ENCODE results near the gene PITX1.
A peak's percentile ranks its signal among the peaks of the same experiment; 100 is the strongest.

The PITX1 gene

DNA sequence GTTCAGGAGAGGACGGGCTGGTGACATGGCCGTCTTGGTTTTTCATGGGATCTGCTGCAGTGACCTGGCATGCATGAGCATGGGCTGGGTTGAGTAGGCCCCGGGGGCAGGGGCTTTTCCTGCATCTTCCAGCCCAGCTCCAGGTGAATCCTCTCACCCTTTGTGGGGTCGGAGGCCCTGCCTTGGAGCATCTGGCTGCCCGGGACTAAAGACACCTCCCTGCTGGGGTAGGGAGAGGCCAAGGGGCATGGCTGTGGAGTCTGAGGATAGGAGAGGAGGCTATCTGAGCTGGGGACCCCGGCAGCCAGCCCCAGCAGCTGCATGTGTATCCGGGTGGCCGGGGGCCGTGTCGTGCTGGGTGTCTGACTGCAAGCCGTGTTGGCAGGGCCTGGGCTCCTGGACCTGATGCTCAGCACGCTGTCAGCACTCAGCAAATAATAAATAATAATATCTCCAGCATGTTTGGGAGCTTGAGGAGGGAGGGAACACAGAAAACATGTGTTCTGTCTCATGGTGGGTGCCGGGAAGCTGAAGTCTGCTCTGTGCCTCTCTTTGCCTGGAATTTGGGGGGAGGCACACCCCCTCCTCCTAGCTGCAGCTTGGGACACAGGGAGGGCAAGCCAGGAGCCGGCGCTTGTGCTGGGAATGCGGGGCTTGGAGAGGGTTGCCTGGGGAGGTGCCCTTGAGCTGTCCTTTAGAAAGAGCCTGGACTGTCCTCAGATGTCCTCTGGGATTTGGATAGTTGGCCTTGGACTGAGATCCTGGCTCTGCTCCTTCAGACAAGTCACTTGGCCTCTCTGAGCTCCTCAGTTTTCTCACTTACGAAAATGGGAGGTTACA lies 28.4 kb upstream of the PITX1 start:
- DNase-seq (ENCODE audit: low read depth), result no peak

DNA sequence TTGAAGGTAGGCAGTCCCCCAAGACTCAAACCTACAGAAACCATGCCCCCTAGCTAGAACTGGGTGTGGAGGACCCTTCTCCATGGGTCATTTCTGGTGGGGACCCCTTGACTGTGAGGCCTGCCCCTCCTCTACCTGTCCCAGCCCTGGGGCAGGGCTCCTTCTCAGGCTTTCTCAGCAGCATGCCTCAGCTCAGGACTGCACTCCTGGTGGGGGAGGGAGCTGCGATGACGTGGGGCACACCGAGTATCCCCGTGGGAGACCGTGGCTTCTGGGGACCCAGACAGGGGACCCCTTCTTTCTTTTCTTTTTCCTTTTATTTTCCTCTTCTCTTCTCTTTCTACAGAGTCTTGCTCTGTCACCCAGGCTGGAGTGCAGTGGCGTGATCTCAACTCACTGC lies 27.0 kb upstream of the PITX1 start:
- no peak for DNase-seq (ENCODE audit: low read depth)

DNA sequence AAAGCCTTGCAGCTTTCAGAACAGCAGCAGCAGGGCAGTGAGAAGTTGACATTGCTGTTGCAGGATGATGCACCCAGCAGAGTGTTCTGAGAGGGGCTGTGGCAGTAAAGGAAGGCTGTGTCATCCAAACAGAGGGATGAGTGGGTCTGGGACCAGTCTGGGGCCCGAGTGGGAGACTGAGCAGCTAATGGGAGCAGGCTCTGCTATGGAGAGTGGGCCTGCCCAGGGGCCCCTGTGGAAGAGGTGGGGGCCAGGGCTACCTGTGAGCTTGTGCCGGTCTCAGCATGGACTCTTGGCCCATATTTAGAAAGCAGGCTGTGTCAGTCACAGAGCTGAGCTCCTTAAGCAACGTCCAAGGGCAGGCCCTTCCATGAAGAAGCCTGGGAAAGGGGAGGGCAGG lies 26.0 kb upstream of the PITX1 start:
- no peak for DNase-seq (ENCODE audit: low read depth)

DNA sequence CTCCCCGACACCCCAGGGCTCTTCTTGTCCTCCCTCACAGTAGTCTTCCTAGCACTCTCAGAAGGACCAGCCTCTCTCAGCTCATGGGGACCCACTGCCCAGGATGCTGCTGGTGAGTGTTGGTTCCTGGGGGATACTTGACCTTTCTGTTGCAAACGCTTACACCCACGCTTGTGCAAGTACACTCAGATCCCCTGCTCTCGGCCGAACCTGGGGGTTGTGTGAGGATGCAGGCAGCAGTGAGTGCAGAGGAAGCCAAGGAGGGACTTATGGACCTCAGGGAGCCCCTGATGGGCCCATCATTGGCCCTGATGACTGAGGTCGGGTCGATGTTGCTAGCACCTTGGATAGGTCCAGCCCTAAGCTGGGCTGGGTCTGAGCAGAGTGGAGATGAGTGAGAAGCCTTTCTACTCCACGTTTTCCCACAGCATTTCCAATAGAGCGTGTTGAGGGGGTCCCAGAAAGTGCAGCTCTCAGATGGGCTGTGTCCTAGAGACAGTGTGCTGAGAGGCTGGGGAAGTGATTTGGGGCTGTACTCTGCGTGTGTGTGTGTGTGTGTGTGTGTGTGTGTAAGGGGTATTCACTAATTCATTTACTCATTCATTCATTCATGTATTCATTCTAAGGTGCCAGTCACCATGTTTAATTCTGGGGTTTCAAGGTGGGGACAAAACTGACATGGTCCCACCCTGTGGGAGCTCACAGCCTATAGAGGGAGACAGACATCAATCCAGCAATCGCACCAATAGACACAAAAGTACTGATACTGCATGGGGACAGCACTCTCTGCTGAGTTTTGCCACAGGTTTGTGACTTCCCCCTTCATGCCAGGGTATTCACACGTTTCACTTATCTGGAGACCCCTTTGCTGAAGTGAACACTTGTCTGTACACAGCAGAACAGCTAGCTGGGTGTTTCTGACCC lies 25.2 kb upstream of the PITX1 start:
- DNase-seq (ENCODE audit: low read depth), result no peak

DNA sequence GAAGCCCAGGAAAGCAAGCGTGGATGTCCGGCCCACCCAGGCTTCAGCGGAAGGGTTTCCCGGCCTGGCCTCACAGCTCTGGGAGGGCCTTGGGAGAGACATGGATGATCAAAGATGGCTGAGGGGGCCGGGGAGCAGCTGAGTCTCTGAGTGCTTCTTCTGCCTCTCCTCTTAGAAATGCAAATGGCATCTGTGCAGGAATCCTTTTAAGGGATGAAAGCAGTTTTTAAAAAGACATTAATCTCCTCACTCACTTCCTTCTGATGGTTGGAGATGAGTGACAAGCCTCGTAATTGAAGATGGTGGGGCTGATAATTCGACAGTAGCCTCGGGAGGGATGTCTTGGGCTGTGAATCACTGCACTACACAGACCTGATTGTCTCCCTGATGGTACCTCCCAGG lies 24.3 kb upstream of the PITX1 start:
- DNase-seq (ENCODE audit: low read depth), result peak; percentile 16

DNA sequence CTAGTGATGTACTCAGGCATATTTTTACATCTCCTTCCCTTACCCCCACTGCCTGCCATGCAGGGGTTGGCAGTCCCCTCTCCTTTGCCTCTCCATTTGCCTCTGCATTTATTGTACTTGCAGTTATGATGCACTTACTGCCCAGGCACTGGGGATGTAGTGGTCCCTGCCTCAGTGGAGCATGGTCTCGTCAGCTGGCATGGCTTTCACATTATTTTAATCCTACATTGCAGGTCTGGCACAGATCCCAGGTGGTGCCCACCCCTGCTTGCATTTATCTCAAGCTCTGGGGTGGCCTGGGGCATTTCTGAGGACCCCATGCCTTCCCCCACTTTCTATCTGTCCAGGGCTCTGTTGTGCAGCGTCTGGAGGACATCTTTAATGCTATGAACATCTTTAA lies 23.2 kb upstream of the PITX1 start:
- no peak for DNase-seq (ENCODE audit: low read depth)

DNA sequence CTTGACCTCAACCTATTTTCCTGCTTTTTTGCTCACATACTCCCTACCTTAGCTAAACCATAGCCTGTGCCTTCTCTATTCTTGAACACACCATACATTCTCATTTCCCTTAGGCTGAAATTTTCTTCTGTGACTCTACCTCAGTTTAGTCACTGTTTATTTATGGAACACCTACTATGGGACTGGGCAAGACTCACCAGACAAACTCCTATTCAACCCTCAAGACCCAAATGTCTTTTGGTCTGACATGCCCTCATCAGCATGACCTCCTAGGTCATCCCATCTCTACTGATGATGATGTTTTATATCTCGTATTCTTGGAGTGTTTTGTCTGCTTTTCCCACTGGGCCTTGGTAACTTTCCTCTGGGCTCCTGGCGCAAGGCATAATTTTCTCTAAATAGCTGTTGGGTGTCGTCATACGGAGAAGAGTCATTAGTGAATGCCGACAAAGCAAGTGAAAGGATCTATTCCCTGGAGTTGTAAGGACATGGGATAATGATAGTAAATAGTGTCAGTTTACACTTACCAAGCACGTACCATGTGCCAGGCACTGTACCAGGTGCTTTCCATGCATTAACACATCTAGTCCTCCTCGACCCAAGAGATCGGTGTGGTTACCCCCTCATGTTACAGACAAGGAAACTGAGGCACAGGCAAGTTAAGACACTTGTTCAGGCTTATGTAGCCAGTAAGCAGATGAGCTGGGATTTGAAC lies 22.4 kb upstream of the PITX1 start:
- DNase-seq (ENCODE audit: low read depth), result no peak

DNA sequence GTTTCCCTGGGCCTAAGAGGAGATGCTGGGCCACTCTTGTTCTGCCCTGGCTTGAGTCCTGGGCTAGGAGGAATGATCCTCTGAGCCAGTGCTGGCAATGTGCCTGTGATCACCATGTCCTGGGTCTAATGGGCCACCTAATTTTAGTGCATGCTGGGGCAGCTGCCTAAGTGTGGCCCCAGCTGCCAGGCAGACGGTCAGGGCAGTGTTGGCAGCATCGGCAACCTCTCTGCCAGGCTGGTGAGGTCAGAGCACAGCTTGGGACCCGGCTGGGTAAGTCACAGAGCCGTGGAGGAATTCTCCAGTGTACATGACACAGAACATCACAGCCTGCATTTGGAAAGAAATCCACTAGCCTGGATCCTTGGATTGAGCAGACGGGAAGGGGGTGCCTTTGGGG lies 21.4 kb upstream of the PITX1 start:
- DNase-seq (ENCODE audit: low read depth), result no peak

DNA sequence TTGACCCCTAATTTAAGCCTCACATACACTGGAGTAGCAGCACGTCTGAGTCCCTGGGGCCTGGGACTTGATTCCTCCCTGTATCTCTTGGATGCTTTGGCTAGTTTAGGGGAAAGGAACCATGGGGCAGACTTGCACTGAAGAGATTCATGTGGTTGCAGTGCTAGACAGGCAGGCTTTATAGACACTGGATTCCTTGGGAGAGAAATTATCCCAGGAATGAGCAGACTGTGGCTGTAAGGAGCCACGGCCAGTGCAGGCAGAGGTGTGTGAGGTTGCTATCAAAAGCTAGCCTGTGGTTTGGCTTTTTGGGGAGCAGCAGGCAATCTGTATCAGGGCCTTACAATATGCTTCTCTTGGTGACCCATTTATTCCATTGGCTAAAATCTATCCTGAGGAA lies 20.5 kb upstream of the PITX1 start:
- DNase-seq (ENCODE audit: low read depth), result no peak

DNA sequence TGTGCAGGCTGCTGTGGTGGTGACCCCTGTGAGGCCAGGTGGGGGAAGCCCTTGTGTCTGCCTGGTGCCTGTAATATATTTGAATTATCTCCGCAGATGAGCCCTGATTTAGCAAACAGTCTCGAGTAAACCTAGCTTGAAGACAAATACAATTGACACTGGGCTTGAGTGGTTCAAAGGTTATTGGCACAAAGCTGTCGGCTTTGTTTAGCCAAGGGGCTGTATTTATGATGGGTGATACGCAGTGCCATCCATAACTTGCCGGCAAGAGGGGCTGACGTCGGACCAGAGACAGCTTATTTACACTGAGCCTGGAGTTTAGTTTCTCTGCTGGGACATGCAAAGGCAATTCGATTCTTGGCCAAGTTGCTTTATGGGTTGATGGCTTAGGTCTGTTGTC lies 20.0 kb upstream of the PITX1 start:
- DNase-seq (ENCODE audit: low read depth), result no peak

DNA sequence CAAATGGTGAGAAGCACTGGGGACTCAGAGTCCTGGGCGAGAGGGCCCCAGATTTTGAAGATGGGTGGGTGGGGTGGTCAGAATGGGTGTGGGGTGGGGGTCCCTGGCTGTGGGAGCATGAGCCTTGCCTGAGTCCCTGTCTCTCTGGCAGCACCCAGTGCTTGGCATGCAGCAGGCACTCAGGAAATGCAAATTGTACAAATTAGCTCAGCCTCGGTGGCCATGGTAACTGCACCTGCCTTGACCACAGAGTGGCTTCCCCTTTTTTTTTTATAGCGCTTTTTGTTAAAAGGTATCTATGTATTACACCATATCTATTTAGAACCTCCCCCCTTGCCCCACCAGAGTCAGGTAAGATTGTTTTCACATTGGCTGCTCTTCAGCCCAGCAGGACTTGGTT lies 19.2 kb upstream of the PITX1 start:
- DNase-seq (ENCODE audit: low read depth), result no peak

DNA sequence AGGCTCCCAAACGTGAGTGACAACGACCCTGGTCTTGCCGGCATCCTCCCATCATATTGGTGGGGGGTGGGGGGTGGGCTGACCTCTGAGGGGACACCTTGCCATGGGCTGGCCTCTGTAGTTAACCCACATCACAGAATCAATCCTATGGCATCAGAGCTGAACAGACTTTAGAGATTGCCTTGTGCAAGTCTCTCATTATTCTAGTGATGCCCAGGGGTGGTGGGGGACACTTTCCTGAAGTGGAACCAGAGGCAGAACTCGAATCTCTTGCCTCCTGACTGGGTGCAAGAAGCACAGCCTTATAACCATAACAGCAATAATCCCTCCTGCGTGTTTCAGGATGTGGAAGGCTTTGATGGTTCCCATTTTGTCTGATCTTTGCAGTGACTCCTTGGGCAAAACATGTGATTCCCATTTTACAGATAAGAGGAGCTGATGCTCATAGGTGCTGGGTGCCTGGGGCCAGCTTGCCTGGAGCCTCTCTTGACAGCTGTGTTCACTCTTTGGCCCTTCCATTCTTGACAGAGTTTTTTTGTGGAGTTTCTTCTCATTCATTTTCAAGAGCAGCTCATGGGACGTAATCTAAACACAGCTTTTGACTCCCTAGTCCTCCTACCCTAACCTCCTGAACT lies 18.6 kb upstream of the PITX1 start:
- no peak for DNase-seq (ENCODE audit: low read depth)

DNA sequence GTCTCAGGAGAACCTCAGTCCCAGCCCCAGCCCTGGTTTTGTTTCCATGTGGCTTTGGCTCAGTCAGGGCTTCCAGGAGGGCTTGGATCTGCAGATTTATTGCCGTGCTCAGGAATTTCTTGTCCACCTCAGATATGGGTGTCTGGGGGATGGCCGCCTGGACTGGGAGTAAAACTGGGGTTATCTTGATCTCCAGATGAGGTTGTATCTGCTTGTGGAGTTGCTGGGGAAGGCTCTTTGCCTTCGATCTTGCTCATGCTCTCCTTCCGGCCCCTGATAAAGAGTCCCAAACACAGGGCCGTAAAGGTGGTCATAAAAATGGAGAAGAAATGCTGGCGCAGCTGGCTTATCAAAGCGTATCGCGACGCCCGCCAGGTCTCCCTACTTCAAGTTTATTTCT lies 17.8 kb upstream of the PITX1 start:
- DNase-seq (ENCODE audit: low read depth), result no peak

DNA sequence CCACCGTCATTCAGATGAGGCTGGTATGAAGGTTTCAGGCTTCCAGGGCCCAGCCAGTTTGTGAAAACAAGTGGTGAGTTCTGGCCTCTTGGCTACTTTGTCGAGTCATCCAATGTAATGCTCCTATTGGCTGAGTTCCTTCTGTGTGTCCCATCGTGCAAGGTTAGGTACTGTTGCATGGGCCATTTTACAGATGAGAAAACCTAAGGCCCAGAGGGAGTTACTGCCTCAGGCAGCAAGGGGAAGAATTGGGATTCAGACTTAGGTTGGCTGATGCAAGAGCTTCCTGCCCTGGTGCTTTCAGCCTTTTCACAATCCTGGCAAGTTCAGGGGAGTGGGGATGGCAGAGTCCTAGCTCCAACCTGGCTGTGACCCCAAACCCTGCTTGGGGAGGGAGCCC lies 17.4 kb upstream of the PITX1 start:
- no peak for DNase-seq (ENCODE audit: low read depth)

DNA sequence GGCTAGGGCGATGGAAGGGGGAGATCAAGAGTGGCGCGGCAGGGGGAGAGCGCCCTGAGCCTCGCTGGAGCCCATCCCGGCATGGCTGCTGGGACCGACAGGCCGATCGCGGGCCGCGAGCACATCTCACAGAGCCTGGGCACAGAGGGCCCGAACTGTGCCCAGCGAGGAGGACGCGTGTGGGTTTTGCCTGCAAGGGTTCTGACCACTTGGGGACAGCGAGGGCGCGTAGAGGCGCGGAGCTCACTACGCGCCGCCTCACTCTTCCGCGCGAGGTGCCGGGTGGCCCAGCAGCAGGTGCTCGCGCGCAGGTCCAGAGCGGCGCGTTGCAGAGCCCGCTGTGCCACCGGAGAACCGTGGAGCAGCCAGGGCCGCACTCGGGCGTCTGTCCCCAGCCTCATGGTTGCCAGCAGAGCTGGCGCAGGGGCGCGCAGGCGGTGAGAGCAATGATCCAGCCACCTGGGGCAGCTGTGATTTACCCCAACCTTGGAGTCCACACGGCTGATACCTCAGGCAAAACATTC lies 16.3 kb upstream of the PITX1 start:
- DNase-seq (ENCODE audit: low read depth), result no peak

DNA sequence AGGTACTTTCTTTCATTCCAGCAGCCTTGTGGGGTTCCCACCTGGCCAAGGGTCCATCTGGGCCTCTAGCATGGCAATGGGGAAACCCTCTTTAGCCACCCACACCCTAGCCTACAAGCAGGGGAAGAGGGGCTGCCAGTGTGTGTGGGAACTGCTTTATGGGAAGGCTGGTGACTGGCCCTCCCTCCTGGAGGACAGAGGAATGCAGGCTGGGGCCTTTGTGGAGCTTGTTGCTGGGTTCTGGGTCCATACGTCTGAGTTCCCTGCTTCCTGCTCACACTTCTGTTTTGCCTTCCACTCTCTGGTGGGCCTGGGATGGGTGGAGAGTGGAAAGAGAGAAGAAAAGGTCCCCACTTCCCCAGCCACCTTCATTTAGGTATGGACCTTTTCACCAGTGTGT lies 14.9 kb upstream of the PITX1 start:
- DNase-seq (ENCODE audit: low read depth), result no peak

DNA sequence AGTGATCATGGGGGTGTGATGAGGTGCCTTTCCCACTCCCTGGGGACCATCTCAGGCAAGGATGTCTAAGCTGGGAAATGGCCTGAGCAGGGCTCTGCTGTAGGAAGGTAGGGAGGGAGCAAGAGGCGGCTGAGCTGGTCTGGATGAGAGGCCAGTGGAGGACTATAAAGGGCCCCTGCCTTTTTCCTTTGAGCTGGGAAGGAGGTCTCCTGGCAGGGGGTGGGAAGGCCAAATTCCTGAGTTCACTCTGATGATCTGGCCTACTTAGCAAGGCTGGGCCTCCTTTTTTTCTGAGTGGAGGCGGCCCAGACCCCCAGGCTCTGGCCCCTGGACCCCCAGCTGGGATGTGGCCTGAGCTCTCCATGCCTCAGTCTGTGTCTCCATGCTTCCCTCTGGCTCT lies 14.3 kb upstream of the PITX1 start:
- no peak for DNase-seq (ENCODE audit: low read depth)

DNA sequence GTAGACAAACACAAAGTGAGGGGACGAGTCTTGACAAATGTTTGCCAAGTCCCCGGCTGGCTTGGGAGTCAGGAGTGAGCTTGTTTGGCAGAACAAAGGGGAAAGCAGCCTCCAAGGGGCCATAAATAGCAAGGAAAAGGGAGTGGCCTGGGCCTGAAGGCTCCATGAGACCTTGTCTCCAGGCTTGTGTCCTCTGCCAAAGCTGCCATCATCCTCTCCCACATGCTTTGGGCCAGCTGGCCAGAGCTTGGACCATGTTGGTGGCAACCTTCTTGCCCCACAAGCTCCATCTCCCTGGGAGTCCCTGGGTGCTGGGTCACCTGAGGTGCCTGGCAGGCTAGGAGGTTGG lies 13.3 kb upstream of the PITX1 start:
- DNase-seq (ENCODE audit: low read depth), result no peak

DNA sequence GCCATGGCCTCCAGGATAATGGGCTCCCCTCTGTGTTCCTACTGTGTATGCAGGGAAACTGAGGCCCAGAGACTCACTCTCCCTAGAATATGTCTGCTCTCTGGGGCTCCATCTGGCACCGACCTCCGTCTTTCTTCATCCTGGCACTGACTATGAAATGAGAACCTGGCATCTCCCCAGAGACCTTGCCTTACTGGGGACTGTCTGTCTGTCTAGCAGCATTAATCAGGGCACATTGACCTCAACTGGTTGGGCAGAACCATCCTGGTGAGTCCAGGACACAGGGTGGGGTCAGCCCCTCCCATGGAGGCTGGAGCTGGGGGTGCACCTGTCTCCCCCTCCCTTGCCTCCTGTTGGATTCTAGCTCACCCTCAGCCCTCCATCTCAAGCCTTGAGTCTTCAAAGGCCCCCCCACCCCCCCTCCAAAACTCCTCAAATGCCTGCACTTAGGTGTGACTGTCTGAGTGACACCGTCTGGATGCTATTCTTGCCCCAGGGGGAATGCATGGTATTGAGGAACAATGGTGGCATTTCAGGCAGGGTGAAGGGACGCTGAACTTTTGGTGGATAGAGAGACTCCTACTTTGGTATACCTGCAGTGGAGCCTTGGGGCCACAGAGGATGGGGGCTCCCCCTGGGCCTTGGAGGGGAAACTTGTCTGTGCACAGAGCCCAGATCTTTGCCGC lies 12.8 kb upstream of the PITX1 start:
- DNase-seq (ENCODE audit: low read depth), result no peak

DNA sequence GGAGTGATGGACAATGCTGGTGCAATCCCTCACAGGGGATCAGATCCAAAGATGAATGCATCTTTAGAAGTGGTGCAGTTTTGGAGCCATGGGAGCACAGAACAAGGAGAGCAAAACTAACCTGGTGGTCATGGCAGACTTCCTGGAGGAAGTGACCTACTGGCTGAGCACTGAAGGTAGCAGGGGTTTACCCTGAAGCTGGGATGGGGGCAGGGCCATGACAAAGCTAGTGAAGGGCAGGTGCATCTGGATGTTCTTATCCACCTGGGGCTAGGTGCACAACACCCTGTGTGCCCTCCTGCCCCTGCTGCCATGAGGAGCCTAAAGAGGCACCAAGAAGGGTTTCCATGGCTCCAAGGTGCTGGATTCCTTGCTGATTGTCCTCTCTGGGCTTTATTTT lies 11.5 kb upstream of the PITX1 start:
- DNase-seq (ENCODE audit: low read depth), result no peak

DNA sequence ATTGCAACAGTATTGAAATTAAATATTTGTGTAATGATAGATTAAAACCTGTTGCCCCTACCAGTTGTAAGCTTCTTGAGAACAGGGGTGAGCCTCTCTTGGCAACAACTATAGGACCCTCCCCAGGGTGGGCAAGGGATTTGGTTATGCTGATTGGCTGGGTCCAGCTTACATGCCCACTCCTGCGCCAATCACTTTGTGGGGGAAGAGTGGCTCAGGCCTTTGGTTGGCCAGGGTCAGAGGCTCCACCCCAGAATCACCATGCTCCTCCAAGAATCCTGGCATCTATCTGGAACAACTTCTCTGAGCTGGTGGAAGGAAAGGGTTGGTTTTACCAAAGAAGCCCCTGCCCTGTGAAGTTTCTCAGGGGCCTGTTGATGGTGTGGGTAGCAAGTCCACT lies 8.6 kb upstream of the PITX1 start:
- DNase-seq (ENCODE audit: low read depth), result no peak

DNA sequence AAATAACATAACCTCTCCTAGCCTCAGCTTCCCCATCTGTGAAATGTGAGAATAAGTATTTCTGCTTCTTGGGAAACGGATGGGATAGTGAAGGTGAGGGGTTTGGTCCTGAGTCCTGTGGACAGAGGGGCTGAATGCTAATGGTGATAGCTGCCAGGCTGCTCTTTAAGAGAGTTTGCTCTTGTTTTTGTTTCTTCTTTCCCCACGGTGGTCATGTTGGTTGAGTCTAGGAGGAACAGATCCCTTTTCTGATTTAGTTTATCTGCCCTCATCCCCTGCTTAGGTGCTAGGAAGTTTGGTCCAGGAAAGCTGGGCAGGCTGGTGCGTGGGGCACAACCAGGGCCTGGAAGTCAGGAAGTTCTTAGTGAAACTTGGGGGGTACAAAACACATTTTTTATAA lies 7.7 kb upstream of the PITX1 start:
- DNase-seq (ENCODE audit: low read depth), result no peak

Measured in EH (cell line).